ENCODE measurements around the gene STIMATE.
A peak's percentile ranks its signal among the peaks of the same experiment; 100 is the strongest.

The STIMATE gene

GRCh38 chr3:52892625-52893311 lies 4.6 kb downstream of the STIMATE start:
- DNase-seq: peak in 1 of 2 donors; percentile 67

DNA sequence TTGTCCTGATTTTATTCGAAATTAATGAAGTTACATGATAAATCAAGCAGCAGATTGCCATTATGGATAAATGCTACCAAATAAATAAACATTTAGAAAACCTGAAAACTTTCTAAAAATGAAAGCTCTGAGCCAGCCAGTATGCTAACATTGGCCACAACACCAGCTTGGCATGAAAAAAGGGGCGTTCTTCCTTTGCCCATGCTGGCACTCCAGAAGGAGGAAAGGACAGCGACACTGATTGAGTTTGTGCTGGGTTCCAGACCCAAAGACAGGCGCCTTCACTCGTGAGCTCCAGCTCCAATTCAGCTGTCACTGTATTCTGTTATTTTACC lies 5.1 kb downstream of the STIMATE start:
- DNase-seq: no peak

- peak in 1 of 2 donors; percentile 47 for DNase-seq
Observed at GRCh38 chr3:52891615-52892081, 5.7 kb downstream of the STIMATE start.

GRCh38 chr3:52891164-52891563 lies 6.2 kb downstream of the STIMATE start:
- DNase-seq: no peak

- DNase-seq: no peak
Observed at GRCh38 chr3:52890735-52891134, 6.6 kb downstream of the STIMATE start.

DNA sequence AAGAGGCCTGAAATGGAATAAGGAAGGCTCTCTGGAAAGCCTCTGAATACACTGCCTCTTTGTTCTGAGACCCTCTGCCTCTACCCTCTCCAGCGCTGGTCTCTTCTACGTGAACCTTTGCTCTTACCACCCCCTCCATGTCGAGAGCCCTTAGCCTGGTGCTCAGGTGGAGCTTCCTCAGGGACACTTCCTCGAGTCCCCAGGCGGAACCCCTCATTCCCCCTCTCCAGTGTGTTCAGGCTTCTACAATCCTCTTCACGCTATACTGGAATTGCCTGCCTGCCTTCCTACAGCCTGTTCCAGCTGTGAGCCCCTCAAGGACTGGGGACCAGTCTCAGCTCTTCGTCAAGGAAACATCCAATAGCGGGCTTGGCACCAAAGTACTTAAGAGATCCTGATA lies 7.4 kb downstream of the STIMATE start:
- DNase-seq: no peak

DNA sequence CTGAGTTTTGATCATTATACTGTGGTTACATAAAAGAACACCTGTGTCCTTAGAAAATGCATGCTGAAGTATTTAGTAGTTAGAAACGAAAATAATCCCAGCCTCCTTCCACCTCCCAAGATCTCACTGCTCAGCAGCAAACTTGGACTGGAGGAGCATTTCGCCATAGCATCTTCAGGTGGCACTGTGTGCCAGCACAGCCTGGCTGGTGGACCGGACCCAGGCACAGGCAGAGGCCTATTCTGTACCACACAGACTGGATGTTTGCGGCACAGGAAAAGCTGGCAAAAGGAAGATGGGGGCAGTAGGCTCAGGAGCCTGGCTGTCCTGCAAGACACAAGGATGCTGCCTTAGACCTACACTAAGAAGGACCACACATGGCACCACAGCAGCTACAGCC lies 10.2 kb downstream of the STIMATE start:
- no peak for DNase-seq

GRCh38 chr3:52886049-52886730 lies 11.2 kb downstream of the STIMATE start:
- DNase-seq: no peak

GRCh38 chr3:52882377-52882776 lies 15.0 kb downstream of the STIMATE start:
- no peak for DNase-seq

GRCh38 chr3:52881871-52882270 lies 15.5 kb downstream of the STIMATE start:
- DNase-seq: no peak

DNA sequence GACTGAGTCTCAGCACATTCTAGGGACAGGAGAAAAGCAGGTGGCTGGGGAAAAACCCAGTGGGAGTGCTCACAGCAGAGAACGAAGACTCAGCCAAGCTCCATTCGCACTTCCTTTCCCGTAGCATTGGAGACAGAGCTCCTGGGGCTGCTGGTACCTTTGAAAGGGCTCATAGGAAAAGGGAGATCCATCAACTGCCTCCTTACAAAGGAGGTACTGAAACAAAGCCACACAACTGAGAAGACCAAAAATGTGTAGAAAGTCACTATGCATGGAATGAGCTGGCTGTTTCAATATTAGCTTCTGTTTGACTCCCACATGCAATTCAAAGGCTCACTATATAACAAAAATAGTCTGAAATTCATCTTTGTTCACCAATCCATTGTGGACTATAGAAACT lies 16.9 kb downstream of the STIMATE start:
- no peak for DNase-seq

- no peak for DNase-seq
Observed at GRCh38 chr3:52880047-52880446, 17.3 kb downstream of the STIMATE start.

DNA sequence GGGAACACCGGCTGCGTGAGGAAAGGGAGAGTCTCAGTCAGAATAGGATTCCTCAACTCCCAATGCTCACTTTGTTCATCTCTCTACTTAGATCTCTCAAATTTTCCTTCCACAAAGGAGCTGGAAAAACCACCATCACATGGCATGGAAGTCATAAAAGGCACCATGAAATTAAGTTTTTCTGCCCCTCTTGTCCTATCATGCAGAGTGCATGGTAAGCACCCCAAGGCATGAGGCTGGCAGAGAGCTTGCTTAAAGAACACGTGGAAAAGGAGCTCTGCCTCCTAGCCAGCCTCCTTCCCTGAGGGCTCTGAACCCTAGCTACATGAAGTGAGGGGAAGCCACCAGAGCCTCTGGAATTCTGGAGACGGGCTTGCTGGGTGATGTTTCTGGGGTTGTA lies 17.8 kb downstream of the STIMATE start:
- no peak for DNase-seq

GRCh38 chr3:52879090-52879489 lies 18.3 kb downstream of the STIMATE start:
- DNase-seq: no peak

DNA sequence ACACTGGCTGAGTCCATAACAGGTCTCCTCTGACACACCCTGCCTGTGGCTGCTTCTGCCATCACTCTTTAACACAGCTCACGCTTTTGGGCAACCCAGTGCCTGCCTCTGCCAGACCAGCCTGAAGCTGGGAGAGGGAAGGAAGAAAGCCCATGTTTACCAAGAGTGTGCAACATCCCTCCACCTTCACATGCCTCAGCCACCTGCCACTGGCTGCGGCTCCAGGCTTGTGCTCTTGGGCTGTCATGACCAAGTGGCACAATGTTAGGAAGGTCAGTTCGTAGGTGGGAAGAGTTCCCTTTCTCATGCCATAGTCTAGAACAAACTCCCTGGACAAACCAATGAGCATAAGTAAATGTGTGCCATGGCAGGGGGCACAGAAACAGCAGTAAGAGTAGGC lies 20.3 kb downstream of the STIMATE start:
- DNase-seq: no peak

DNA sequence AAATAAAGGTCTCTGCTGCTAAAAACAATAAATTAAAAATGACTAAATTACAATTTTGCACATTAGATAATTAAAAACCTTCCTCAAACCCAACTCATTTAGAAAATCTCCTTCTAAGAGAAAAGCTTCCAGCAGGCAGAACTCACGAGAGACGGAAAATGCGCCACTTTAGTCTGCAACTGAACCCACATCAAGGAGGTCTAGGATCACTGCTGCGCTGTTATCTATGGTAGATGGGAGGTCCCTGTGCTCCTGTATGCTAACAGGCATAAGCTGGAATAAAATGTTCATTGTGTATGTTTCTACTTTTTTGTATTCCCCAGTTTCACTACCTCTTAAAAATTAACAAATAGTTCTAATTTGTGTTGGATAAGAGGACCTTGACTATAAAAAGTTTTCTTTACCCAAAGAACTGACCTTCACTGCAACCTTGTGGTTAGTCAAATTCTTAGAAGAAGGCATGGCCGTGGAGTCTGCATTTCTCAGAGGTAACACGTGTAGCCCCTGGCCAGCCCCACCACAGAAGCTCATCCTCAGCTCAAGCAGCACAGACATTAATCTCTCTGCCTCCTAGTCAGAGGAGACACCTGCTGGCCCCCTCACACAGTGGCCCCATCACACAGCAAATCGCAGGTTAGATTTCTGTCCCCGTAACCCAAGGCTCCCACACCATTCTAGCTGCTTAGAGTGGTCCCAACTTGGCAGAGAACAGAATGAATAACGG lies 22.3 kb downstream of the STIMATE start:
- DNase-seq: no peak

- DNase-seq: no peak
Observed at GRCh38 chr3:52874160-52874701, 23.1 kb downstream of the STIMATE start.

- DNase-seq: no peak
Observed at GRCh38 chr3:52873433-52874159, 23.8 kb downstream of the STIMATE start.

GRCh38 chr3:52872245-52872644 lies 25.1 kb downstream of the STIMATE start:
- DNase-seq: no peak

- DNase-seq: no peak
Observed at GRCh38 chr3:52871761-52872160, 25.6 kb downstream of the STIMATE start.

- no peak for DNase-seq
Observed at GRCh38 chr3:52870471-52870870, 26.9 kb downstream of the STIMATE start.

- DNase-seq: no peak
Observed at GRCh38 chr3:52866427-52866826, 30.9 kb downstream of the STIMATE start.

DNA sequence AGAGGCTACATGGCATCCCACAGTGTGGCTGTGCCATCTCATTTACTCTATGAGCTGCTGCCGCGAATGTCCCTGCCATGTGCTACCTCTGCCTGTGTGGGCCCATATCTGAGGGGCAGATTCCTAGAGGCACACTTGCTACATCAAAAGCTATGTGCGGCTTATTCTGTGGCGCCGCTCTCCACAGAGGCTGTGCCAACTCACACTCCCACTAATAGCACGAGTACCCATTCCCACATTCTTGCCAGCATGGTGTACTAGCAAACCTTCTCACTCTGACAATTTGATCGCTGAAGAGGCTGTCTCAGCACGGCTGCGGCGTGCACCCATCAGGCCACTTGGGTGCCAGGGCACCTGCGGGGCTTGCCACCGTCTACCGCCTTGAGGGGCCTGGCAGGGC lies 31.4 kb downstream of the STIMATE start:
- no peak for DNase-seq
